CD4-positive, alpha-beta T cell treated with Interleukin-17A for 1 hour (primary cell): Measurements from ENCODE around the gene ITK.

Experiments
- DNase-seq: peaks from one replicate; pipeline ENCODE4 v3.0.0-alpha.2; 2020

The ITK gene

DNA sequence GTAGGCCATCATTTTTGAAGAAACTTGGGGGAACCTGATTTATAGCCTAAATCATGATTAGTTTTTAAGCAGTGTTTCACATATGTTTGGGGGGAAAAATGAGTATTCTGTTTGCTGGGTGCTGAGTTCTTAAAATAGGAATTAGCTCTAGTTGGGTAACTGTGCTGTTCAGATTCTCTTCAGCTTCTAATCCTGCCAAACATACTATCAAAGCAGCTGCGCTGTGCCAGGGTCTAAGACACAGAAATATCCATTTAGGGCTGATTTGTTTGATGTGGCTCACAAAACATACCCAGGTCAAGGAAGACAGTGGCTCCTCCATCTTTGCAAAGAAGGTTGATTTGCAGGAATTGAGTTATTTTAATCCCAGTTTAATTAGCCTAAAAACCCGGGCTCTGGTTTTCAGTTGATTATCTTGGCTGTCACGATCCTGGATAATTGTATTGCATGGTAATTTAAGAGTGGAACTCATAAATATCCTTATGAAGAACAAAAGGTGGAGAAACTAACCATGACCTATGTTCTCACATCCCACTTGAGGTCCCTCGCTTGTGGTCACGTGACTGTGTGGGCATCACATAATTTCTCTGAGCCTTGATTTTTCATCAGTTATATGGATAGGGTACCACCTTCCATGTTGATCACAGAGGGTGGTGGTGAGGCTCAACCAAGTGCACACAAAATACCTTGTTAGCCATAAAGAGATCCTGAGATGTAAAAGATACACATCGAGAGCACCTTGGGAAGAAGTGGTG lies 104.0 kb downstream of the ITK start:
- no peak for DNase-seq

DNA sequence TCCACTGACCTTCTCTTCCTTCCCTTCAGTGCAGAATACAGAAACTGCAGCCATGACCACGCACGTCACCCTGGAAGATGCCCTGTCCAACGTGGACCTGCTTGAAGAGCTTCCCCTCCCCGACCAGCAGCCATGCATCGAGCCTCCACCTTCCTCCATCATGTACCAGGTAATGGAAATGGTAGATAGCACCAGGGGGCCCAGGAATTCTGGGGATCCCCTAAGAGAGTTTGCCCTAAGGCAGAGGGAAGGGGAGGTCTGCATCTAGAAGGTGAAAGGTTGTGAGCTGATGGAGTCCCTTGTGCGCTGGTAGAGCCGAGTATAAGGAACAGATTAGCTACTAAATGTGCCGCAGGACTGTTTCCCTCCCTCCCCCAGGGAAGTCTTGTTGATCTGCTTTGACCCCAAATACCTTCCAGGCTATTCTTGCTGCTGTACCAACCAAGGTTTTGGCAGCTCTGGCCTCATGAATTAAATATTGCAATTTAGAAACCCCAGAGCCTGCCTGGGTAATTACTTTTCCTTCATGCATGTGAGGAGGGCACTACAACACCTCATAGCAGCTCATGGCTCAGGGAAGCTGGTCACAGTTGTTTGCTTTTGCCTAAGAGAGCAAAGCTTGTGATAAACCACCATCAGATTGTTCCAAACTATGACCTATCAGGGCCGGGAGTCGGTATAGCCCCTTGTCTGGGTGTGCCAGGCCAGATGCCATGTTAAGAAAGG lies 104.8 kb downstream of the ITK start:
- no peak for DNase-seq

DNA sequence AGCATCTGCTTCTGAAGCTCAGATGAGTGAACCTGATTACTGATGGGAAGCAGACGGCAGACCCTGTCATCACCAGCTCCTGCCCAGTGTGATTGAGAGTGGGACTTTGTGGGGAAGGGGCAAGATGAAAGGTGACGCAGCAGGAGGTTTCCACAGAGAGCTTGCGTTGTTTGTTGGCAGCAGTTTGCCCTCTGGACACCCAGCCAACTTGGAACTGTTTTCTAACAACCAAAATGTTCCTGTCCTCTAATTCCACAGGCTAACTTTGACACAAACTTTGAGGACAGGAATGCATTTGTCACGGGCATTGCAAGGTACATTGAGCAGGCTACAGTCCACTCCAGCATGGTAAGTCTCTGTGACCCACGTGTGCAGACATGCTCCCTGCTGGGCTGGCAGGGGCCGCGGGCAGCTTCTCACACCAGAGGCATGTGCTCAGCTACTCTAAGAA lies 106.1 kb downstream of the ITK start:
- DNase-seq, result no peak

DNA sequence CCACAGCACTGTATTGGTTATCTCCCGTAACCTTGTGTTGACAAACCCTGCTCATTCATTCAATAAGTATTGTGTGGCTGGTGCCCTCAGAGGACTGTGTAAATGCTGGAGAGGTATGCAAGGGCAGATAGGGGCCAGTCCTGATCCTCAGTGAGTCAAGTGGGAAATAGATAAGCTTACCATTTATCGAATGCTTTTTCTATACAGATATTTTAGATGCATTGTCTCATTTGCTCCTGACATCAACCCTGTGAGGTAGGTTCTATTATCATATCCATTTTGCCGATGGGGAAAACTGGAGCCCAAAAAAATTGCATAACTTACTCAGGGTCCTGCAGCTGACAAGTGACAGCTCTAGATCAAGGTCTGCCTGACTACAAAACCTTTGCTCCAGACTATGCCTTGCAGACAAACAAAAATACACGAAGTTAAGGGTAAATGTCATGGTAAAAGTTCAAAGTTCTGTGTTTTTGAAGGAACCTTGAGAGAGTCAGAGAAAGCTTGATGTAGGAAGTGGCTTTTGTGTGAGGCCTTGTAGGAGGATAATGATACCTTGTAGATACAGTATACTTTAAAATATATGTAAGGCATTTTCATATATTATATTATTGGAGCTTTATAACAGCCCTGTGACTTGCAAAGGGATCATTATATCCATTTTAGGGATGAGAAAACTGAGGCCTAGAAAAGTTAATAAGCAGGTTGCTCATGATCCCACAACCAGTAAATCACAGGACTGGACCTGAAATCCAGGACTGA lies 107.9 kb downstream of the ITK start:
- no peak for DNase-seq

DNA sequence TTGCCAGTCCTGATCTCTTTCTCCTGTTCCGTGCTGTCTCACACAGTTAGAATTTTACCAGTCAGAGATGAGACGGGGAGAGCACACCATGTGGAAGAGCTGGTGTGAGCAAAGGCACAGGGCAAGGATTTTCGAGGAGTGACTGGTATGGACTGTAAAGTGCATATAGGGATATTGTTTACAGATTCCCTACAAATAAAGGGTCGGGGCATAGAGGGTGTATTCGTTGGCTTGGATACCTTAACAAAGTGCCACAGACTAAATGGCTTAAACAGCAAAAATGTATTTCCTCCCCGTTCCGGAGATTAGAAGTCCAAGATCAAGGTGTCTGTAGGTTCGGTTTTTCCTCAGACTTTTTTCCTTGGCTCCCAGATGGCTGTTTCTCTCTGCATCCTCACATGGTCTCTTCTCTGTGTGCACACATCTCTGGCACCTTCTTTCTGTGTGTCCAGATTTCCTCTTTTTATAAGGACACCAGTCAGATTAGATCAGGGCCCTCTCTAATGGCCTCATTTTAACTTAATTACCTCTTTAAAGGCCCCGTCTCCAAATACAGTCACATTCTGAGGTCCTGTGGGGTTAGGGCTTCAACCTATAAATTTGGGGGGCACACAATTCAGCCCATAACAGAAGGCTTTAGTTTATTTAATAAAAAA lies 108.7 kb downstream of the ITK start:
- no peak for DNase-seq

DNA sequence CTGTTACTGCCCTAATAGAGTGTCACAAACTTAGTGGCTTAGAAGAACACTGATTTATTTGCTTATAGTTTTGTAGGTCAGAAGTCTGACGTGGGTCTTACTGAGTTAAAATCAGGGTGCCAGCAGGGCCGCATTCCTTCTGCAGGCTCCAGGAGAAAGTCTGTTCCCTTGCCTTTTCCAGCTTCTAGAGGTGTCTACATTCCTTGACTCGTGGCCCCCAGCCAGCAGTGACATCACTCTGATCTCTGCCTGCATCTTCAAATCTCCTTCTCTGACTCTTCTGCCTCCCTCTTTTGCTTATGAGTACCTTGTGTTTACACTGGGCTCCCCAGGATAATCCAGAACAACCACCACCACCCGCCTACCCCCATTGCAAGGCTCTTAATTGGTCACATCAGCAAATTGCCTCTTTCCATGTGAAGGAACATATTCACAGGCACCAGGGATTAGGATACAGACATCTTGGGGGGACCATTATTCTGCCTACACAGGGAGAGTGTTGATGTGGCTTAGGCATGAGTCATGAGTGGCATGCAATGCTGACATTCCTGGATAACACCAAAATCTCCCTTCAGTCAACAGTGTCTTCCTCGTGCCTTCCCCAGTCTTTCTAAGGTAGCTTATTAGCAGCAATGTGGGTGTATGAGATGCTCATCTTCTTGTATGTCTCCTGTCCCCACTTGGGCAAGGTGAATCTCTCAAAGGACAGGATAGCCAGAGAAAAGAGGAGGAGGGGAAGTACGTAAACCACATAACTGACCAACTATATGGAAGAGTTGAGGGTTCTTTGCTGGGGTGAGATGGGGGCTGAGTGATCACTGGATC lies 109.7 kb downstream of the ITK start:
- no peak for DNase-seq

DNA sequence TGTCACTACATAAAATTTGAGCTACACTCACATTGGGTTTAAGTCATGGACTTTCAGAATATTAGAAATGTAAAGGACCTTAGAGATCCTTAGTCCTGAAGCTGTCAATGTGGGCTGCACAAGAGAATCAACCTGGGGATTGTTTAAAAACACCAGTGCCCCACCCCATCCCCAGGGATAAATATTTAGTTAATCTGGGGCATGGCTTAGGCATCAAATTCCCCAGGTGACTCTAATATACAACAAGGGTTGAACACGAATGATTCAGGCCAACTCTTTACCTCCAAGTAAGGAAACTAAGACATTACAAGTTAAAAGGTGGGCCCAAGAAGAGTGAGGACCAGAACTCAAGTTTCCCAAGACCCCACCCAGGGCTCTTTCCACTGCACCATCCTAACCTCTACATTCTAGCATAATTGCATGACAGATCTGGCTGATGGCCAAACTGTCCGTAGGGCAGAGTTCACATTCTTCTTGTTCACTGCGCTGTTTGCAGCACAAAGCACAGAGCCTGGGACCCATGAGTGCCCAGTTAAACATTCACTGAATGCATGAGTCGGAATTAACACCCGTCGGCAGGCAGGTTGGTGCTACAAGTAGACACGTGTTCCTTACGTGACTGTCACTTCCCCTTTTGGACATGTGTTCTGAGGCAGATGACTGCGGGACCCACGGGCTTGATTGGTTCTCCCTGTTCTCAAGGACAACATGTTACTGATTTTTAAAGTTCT lies 110.5 kb downstream of the ITK start:
- DNase-seq, result no peak

DNA sequence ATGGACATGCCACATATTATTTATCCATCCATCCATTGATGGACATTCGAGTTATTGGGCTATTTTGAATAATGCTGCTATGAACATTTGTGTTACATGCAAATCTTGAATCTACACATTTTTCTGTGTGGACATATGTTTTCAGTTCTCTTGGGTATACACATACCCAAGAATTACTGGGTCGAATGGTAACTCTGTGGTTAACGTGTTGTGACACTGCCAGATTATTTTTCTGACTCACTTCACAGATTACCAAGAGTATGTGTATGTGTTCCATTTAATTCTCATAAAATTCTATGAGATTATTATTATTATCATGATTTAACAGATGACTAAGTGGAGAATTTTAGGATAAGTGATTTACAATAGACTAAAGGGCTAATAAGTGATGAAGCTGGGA lies 112.0 kb downstream of the ITK start:
- DNase-seq, result no peak

DNA sequence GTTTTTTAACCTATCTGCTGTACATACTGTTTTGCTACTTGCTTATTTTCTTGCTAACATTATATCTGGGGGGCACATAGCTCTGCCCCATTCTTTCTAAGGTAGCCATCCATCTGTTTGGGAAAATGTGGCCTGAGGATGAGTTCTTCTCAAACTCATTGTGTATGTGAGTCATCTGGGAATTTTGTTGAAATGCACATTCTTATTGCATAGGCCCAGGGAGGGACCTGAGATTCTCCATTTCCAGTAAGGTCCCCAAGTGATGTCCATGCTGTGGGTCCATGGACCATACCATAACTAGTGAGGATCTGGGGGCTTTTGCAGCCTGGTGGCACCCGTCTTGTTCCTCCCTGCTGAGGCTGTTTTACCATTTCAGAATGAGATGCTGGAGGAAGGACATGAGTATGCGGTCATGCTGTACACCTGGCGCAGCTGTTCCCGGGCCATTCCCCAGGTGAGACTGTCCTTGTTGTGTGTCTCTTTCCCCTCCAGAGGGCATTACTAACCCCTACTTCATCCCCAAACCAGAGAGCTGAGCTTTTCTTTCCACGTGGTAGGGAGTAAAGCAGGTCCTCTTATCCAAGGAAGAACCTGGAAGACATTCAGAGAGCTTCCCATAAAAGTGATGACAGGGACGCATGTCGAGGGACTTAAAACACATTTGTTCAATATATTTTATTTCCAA lies 113.9 kb downstream of the ITK start:
- no peak for DNase-seq

DNA sequence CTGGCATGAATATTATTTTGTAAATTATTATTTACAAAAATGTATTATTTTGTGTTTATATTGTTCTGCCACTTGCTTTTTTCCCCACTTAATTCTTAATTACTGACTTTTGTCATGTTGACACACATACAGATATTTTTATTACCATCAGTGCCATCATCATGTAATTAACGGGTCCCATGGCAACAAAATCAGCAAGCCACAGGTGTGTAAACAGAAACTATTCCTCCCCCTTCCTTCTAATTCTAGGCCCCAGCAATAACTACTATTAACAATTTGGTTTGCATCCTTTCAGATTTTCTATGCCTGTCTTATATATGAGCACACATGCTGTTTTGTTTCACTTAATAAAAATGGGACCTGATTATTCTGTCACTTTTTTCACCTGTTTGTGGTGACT lies 114.6 kb downstream of the ITK start:
- DNase-seq, result no peak

DNA sequence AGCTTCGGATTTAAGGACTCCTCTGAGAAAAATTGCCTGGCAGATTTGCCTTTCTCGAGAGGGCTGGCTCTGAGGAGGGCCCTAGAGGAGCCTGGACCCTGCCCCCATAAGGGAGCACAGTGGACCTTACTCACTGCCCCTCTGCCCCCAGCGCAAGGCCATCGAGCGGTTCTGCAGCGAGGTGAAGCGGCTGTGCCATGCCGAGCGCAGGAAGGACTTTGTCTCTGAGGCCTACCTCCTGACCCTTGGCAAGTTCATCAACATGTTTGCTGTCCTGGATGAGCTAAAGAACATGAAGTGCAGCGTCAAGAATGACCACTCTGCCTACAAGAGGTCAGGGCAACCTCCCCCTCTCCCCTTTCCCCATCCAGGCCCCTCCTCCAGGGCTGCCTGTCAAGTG lies 119.9 kb downstream of the ITK start:
- DNase-seq, result no peak

DNA sequence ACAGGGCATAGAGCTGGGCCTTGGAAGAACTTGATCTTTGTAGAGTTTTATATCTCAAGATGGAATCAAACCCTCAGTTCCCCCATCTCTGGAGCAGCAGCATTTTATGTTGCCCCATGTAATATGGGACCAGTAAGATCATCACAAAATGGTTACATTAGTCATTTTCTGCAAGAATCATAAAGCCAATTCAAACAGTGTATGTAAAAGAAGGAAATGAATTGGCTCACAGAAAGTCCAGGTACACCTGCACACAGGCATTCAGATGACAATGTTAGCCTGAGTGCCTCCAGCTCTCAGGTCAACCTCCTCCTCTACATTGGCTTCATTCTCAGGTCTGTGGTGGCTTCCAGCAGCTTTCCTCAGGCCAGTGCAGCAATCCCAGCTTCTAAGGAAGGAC lies 120.4 kb downstream of the ITK start:
- no peak for DNase-seq

DNA sequence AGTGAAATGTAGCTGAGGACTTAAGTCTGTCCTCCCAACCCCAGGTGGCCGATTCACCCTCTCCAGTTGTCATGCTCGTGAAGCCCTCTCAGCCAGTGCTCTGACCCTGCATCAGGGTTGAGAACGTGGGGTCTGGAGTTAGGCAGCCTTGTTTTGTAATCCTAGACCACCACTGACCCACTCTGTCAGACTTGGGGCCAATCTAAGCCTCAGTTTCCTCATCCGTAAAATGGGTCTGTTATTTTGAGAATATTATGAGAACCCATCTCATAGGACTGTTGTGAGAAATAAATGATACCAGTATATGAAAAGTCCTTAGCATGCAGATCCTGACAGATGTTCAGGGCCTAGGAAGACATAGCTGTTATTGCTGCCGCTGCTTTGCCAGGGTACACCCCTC lies 122.4 kb downstream of the ITK start:
- no peak for DNase-seq

DNA sequence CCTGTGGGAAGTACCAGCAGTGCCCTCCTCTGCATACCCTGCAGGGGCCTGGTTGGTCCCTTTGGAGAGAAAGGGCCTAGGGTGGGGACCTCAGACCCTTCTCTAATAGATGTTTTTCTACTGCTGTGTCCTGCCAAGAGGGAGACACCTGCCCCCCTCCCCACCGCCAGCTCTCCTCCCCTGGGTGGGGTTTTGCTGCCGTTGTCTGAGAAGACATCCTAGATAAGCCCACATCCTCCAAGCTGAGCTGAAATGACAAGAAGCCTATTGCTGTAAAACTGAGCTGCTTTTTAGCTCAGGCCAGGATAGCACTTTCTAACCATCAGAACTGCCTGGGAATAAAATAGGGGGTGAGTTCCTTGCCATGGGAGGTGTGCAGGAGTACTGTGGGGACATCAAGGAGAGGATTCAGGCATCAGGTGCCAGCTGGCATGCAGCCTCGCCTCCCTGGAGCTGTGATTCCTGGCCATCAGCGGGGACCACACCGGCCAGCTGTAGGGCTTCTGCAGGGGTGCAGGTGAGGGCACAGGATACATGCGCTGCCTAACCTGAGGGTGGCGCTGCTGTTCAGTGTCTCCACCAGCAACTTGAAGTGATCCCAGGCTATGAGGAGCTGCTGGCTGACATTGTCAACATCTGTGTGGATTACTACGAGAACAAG lies 123.2 kb downstream of the ITK start:
- DNase-seq, result peak; percentile 59
